Kidney tubule cell (primary cell): ENCODE results near the gene MTA1.

Experiments
- DNase-seq: peaks from one replicate; pipeline ENCODE4 v3.0.0-alpha.2; 2018; ENCODE audit warnings: low spot score

Gene MTA1

DNA sequence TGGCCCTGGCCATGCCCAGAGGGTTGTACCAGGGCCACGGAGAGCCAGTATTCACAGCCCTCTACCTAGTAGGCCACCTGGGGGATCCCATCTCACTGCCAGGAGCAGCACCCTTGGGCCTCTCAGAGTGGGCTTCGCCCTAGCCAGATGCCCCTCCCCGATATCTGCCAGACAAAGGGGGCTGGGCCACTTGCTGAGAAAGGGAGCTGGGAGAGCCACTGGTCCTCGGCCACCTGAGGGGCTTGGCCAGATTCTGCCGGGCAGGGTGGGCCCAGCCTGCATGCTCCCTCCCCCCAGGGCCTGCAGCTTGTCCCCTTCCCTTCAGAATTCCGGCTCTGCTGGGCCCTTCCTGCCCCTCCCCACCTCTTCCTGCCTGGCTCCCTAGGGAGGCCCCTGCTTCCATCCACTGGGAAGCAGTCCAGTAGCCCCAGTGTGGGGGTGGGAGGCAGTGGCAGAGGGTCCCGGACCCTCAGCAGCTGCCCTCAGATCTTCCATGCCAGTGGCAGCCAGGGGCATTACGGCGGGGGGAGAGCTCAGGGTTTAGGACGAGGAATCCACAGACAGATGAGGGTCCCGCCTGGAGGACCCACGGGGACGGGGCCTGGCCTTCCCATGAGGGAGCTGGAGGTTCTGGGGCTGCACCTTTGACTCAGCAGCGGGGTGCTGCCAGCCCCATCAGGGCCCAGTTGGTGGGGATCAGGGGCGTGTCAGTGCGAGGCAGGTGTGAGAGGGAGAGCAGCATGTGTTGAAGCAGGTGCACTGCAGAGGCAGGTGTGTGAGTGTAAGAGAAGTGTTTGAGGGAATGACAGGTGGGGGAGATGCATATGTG, 57.4 kb downstream of the MTA1 start:
- DNase-seq: no peak

DNA sequence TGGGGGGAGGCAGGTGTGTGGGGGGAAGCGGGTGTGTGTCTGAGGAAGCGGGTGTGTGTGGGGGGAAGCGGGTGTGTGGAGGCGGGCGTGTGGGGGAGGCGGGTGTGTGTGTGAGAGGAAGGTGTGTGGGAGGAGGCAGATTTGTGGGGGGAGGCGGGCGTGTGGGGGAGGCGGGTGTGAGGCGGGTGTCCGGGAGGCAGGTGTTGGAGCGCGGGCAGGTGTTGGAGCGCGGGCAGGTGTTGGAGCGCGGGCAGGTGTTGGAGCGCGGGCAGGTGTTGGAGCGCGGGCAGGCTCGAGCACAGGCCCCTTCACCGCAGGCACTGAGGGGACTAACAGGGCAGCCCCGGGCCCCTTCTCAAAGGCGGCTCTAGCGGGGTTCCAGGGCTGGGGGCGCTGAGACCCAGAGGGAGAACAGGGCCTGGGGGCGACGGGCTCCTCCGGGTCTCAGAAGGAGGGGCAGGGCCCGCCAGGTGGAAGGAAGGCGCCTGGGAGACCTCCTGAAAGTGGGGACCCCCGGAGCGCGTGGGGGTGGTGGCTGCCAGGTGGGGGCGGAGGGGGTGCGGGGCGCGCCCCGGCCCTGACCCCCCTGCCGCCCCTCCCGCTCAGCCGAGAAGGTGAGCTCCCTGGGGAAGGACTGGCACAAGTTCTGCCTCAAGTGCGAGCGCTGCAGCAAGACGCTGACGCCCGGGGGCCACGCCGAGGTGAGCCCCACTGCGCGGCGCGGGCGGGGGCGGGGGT, 58.2 kb downstream of the MTA1 start:
- DNase-seq: no peak

DNA sequence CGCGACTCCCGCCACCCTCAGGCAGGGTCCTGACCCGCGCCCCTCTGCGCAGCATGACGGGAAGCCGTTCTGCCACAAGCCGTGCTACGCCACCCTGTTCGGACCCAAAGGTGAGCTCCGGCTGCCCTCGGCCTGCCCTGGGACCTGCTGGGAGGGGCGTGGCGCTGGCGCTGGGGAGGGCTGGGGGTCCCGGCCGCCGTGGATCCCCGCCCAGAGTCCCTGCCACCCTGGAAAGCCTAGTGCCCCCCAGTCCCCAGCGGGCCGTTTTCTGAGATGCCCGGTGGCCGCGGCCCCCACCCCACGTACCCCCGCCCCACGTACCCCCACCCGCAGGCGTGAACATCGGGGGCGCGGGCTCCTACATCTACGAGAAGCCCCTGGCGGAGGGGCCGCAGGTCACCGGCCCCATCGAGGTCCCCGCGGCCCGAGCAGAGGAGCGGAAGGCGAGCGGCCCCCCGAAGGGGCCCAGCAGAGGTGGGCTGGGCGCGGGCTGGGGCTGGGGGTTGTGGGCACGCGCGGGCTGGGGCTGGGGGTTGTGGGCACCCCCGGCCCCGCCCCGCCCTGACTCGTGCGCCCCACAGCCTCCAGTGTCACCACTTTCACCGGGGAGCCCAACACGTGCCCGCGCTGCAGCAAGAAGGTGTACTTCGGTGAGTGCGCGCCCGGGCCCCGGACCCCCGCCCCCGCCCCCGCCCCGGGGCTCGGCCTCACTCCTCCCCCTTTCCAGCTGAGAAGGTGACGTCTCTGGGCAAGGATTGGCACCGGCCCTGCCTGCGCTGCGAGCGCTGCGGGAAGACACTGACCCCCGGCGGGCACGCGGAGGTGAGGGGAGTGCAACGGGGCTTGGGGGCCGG, 59.0 kb downstream of the MTA1 start:
- no peak for DNase-seq

DNA sequence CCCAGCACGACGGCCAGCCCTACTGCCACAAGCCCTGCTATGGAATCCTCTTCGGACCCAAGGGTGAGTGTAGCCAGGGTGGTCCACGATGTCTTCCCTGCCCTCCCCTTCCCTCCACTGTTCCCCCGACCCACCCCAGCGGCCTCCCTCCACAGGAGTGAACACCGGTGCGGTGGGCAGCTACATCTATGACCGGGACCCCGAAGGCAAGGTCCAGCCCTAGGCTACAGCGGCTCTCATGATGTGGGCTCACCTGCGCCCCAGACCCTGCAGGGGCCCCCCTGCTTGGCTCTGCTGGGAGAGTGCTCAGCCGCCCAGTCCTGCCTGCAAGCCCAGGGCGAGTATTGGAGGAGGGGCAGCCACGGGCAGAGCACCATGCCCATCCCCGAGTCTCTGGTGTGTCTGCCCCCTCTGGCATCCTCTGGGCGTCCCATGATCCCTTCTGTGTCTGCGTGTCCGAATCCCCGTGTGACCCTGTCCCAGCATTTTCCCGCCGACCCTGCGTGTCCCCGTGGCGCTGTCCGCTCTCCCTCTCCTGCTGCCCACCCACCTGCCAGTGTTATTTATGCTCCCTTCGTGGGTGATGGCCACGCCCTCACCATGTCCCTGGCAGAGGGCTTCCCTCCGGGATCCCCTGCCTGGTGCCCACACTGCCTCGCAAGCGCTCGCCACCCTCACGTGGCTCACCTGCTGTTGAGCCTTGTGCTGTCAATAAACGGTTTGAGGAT, 60.0 kb downstream of the MTA1 start:
- DNase-seq: no peak

DNA sequence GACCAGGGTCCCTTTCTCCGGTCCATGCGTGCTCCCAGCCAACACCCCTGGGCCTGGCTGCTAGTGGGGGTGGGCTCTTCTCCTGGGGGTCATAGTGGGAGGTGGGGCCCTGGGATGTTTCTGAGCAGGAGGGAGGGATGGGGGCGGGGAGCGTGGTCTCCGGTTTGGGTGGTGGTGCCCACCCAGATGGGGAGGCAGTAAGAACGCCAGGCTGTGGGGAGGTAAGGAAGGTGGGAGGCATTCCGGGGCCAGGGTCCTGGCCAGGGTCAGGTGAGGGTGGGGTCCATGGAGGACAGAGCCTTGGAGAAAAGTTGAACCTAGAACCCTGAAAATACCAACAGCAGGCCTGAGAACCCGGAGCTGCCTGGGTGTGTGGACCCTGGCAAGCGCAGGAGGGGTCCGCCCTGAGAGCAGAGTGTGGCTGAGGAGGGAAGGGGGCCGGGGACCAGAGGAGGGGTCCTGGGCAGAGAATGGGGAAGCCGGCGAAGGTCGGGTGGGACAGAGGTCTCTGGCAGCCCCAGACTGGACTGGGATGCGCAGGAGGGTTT, 60.6 kb downstream of the MTA1 start:
- no peak for DNase-seq

DNA sequence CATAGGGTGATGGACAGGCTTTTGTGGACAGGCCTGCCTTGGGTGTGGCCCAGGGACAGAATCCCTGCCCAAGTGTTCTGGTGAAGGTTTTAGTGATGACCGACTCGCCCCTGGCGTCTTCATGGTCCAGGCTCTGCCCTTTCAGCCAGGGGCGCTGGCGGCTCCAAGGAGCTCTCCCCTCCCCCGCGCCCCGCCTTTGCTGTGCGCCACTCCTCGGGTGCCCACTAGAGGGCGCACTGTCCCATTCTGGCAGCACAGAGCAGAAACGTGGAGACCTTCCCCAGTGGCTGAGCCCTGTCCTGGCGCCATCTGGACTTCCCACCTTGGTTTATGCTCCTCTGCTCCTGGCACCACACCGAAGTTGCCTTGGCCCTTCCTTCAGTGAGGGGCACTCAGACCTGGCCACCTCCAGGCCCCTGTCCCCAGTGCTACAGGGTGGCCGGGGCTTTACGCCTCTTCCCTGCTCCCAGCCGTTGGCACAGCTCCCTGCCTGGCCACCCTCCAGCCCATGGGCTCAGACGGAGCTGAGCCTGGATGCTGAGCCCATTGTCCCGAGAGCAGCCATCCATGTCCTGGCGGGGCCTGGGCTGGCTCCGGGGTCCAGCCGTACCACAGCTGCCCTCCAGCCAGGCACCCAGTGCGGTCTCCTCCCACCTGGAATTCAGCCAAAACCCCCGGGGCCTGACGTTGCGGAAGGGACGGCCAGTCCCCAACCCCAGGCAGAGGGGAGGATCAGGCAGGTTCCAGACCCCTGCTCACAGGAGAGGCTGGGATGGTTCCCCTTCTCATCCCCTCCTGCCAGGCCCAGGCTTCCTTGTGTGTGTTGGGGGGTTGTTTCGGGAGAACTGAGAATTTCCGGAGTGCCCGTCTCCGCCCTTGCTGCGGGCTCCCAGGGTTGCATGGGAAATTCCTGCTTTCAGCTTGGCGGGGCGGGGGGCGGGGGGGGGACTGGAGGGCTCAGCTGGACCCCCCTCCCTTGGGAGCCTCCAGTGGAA, 61.5 kb downstream of the MTA1 start:
- DNase-seq: peak; percentile 88

DNA sequence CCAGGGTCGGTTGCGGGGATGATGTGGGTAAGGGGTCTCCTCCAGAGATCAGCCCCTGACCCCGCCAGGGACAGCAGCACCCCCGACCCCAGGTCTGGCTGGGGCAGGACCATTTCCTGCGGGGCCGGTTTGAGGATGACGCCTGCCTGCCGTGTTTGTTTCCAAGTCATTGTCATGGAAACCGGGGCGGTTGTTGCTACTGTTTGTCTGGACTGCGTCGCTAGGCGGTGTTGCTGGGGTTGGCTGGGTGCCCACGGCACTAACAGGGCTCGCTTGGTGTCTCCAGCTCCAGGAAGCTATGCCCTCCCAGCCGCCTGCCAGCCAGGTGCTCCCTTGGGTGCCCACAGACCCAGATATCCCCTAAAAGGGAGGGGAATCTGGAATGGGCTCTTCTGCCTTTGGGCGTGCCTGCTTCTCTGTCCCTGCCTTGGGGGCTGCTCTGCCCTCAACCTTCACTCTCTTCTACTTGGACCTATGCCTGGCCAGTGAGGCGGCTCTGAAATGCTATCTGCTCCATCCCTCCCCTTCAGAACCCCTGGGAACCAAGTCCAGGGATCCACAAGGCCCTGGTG, 62.3 kb downstream of the MTA1 start:
- peak; percentile 99 for DNase-seq

DNA sequence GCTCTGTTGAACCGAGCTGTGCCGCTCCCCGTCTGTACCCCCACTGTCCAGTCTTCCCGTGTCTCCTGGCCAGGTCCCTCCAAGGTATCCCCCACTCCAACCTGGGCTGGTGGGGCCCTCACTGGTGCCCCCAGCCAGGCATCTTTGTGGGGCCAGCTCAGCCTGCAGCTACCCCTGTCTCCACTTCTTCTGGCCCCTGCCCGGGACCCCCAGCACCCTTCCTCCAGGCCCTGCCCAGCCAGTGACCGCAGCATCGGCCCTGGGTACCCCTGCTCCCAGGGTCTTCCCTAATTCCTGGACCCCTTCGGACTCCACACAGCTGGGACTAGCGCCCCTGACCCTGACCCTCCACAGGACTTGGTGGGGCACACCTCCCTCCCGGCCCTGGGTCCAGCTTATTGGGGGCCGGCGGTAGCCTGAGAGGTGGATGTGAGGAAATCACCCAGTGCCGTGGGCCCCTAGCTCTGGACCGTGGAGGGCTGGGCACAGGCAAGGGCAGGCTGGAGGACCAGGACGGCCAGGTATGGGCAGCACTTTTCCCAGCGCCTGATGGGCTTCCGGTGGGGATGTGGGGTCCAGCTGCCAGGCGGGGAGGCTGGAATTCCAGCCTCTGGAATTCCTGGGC, 63.0 kb downstream of the MTA1 start:
- no peak for DNase-seq

DNA sequence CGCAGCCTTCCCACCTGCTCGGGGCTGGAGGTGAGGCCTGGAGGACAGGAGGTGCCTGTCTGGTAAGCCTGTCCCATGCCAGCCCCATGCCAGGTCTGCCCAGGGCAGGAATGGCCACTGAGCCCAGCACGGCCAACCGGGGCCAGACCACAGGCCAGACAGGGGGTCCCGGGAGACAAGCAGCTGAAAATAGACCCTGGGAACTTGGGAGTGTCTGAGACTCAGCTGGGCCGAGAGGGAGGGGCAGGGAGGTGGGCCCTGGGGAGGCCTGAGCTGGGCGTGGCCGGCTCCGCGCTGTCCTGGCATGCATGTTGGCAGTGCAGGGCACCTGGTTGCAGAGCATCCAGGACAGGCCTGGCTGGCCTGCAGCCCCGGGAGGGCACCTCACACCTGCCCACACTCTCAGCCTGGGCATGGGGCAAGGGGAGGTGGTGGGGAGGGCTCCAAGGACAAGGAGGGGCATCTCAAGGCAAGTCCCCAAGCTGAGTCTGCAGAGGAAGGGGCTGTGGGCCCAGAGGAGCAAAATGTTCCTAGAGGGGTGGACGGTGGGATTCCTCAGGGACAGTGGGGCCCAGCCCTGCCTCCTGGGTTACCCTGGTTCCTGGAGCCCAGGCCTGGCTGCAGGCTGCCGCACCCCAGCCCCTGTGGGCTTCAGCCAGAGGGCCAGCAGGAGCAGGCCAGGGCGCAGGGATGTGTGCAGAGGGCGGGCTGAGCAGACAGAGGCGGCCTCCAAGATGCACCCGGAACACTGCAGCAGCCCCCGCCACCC, 63.9 kb downstream of the MTA1 start:
- DNase-seq: no peak

DNA sequence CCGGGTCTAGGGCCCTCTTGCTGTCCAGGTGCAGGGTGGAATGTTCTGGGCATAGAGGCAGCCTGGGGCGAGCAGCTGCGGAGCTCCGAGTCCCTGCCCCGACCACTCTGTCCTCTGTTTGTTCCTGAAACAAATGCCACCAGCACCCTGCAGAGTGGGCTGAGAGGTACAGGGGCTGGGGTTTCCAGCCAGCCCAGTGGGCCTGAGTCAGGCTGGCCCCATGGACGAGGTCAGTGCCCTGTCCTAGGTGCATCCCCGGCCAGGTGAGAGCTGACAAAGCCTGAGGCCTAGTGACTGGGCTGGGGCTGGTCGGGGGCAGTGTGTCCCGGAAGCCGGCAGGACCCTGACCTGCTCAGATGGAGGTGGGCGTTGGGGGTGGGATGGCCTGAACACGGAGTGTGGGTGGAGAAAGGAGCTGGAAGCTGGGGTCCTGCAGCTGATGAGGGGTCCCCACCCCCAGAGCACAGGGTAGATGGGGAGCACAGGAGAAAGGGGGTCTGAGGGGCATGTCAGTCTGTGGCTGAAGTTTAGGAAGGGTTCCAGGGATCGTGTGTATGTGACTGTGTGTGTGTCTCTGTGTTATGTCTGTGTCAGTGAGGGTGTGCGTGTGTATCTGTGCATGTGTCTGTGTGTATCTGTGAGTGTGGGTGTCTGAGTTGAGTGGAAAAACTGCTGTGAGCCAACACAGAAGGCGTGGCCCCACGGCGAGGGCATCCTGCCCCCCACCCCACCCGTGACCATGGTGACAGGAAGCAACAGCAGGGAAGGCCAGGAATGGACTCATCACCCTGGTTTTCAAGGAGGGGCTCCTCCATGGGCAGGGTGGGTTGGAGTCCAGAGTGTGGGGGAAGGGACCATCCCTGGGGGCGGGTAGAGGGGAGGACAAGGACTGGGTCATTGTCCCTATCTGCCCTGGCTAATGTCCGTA, 64.7 kb downstream of the MTA1 start:
- DNase-seq: no peak

DNA sequence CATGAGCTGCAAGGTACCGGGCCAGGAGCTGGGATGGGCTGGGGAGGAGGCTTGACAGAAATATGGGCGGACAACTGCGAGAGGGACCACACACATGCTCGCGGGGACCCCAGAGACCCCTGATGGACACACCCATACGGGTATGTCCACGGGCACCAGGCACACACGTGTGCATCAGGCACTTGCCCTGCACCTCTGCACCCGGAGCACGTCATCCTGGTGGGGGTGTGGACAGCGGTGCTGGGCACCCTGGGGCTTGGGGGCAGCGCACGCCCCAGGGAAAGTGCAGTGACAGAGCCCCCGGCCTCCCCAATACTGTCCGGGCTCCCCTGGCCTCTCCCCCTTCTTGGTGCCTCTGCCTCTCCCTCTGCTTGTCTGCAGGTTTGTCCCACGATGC, 65.4 kb downstream of the MTA1 start:
- no peak for DNase-seq

DNA sequence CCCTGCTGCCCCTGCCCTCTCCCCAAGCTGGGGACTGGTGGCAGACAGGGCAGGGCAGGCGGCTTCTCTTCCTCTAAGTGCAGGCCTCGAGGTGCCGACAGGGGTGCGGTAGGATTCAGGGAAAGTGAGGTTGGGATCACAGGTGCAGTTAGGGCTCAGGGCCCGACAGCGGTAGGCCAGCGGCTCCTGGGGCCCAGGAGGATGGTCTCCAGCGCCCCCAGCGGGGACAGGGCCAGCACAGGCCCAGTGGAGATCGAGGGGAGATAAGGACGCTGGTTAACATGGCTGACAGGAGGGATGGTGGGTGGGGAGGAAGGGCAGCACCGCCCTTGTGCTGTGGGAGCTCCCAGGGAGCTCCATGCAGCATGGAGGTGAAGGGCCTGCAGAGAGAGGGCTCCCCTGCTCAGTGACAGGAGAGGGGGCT, 66.1 kb downstream of the MTA1 start:
- DNase-seq: peak; percentile 36

DNA sequence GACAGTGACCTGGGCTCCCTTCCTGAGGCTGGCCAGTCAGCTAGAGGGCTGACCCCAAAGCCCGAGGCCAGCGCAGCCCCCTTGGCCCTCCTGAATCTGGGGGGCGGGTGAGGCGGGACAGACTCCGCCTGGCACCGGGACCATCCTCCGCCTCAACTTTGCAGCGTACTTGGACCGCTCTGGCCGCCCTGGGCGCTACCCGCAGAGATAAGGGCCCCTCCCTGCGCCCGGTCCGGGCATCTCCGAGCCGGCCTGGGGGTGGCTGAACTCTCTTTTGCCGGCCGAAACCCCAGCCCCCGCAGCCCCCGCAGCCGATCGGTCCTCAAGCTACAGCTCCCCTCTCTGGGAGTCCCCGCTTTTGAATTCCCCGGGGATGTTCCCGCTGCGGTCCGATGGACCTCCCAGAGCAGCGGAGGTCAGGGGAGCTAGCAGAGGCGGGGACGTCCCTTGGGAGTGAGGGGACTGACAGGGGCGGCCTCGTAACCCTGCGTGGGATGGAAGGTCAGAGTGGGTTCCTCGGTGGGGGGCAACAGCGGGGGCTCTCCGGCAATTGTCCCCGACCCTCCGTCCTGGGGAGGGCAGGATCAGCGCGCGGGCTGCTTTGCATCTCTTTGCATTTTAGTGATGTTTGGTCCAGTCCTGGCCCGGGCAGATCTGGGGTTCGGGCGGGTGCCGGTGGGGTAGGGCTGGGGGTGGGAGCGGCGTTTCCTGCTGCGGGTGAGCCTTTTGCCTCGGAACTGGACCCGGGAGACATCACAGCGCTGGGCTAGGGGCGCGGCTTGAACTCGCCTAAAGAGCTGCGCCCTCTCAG, 66.7 kb downstream of the MTA1 start, which contains the start of gene CRIP1:
Gene CRIP1, plus strand, starts transcription at position 724 of the 811 bp plus-strand sequence. CDS start 374 bp downstream, outside the sequence.
- DNase-seq: no peak

DNA sequence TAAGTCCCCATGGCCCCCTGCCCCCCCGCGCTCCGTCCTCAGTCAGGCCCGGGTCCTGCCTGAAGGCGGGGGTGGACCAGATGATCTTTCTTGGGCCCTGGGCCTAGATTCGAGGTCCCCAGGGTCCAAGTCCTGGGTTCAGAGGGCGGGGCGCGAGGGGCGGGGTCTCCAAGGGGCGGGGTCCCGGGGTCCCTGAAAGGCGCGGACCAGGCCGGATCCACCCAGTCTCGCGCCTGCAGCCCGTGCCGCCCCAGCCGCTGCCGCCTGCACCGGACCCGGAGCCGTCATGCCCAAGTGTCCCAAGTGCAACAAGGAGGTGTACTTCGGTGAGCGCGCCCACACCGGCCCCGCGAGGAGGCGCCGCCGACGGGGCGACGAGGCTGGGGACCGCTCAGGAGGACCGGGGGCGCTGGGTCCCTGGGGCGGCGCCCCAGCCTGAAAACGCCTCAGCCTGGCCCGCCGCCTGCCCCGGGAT, 67.4 kb downstream of the MTA1 start:
- no peak for DNase-seq

DNA sequence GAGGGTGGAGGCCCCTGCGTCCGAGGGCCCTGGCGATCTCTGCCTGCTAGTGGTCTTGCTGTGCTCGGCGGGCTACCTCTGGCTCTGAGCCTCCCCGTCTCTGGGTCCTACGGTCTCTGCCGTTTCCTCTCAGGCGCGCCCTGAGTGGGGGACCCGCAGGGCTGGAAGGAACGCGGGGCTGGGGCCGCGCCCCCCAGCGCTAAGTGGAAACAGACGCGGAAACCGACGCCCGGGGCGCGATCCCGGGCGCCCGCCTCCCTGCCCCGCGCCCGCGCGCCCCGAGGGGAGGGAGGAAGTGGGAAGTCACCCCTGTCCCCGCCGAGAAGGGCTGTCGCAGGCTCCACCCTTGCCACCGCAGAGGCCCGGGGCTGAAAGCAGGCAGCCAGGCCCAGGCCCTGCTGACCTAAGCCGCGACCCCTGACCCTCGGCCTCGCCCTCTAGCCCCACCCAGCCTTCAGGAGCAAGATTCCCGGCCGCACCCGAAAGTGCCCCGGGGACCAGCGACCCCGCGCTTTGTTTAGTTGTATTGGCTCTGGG, 67.9 kb downstream of the MTA1 start:
- DNase-seq: no peak
